ENCODE results near the gene CFTR. TPM values are rescaled to one million over a fixed set of nuclear protein-coding genes. Genes with fewer than 3 reads are reported as not detected.

Gene CFTR
- polyA plus RNA-seq, 1 donor (not counting 4 experiments of a cell fraction or from before 2014, with no cell fraction given) = not detected

- DNase-seq (ENCODE audit: low read depth, low spot score) = no peak
- Histone ChIP-seq H3K27ac (ENCODE audit: control insufficient read depth, insufficient read depth, low read length) (no peak overlapping the region), H3K36me3 (ENCODE audit: control insufficient read depth in 2 of 2, extremely low read depth in 1 of 2, insufficient read depth in 2 of 2, low read length in 2 of 2) (no peaks in the 10 kb centered on the region), H3K4me3 (ENCODE audit: control insufficient read depth in 2 of 3, extremely low read depth in 1 of 3, insufficient read depth in 2 of 3, low read depth in 1 of 3, low read length in 3 of 3) (no peak overlapping the region), H4K20me1 (ENCODE audit: control insufficient read depth, extremely low read depth, insufficient read depth, low read length) (no peaks in the 10 kb centered on the region), H3K4me1 (ENCODE audit: control insufficient read depth, extremely low read depth, insufficient read depth, low read length) (no peaks in the 10 kb centered on the region), H3K4me2 (ENCODE audit: control insufficient read depth, extremely low read depth, insufficient read depth, low read depth, low read length) (no peak overlapping the region), H3K9me1 (ENCODE audit: control insufficient read depth, extremely low read depth, insufficient read depth, low read length) (no peaks in the 10 kb centered on the region), H2AFZ (ENCODE audit: control insufficient read depth, low read length) (no peak overlapping the region), H3K27me3 (ENCODE audit: control insufficient read depth, extremely low read depth, insufficient read depth, low read length) (no peaks in the 10 kb centered on the region), H3K79me2 (ENCODE audit: control insufficient read depth, insufficient read depth, low read length) (no peaks in the 10 kb centered on the region), H3K9me3 (ENCODE audit: control insufficient read depth, low read depth, low read length) (no peaks in the 10 kb centered on the region), H3K9ac (ENCODE audit: control insufficient read depth, extremely low read depth, insufficient read depth, low read length) (no peak overlapping the region)
- FAIRE-seq = no peak
- TF ChIP-seq EZH2 (IDR thresholded peaks at IDR 0.05; ENCODE audit: low read length) = no peak
- no peak for TF ChIP-seq CTCF (optimal IDR thresholded peaks at IDR 0.05 in 1 of 3, IDR thresholded peaks at IDR 0.05 in 1 of 3, conservative IDR thresholded peaks at IDR 0.05 in 1 of 3; ENCODE audit: extremely low read depth in 1 of 3, insufficient read depth in 2 of 3, low read length in 3 of 3)
- dilution Hi-C loops (cut with MboI; ENCODE audit: extremely low pct_ligation_motif_present, low sequenced_read_pairs) = no loop called here
Observed at GRCh38 chr7:117530390-117530789, 50.6 kb downstream of the CFTR start.

- Histone ChIP-seq H2AFZ (ENCODE audit: control insufficient read depth, low read length) (no peak overlapping the region), H3K27me3 (ENCODE audit: control insufficient read depth, extremely low read depth, insufficient read depth, low read length) (no peaks in the 10 kb centered on the region), H3K27ac (ENCODE audit: control insufficient read depth, insufficient read depth, low read length) (no peak overlapping the region), H3K9me3 (ENCODE audit: control insufficient read depth, low read depth, low read length) (no peaks in the 10 kb centered on the region), H3K79me2 (ENCODE audit: control insufficient read depth, insufficient read depth, low read length) (no peaks in the 10 kb centered on the region), H4K20me1 (ENCODE audit: control insufficient read depth, extremely low read depth, insufficient read depth, low read length) (no peaks in the 10 kb centered on the region), H3K9me1 (ENCODE audit: control insufficient read depth, extremely low read depth, insufficient read depth, low read length) (no peaks in the 10 kb centered on the region), H3K4me1 (ENCODE audit: control insufficient read depth, extremely low read depth, insufficient read depth, low read length) (no peaks in the 10 kb centered on the region), H3K4me3 (ENCODE audit: control insufficient read depth in 2 of 3, extremely low read depth in 1 of 3, insufficient read depth in 2 of 3, low read depth in 1 of 3, low read length in 3 of 3) (no peak overlapping the region), H3K9ac (ENCODE audit: control insufficient read depth, extremely low read depth, insufficient read depth, low read length) (no peak overlapping the region), H3K36me3 (ENCODE audit: control insufficient read depth in 2 of 2, extremely low read depth in 1 of 2, insufficient read depth in 2 of 2, low read length in 2 of 2) (no peaks in the 10 kb centered on the region), H3K4me2 (ENCODE audit: control insufficient read depth, extremely low read depth, insufficient read depth, low read depth, low read length) (no peak overlapping the region)
- DNase-seq (ENCODE audit: low read depth, low spot score) = no peak
- TF ChIP-seq EZH2 (IDR thresholded peaks at IDR 0.05; ENCODE audit: low read length) (no peak), CTCF (optimal IDR thresholded peaks at IDR 0.05 in 1 of 3, IDR thresholded peaks at IDR 0.05 in 1 of 3, conservative IDR thresholded peaks at IDR 0.05 in 1 of 3; ENCODE audit: extremely low read depth in 1 of 3, insufficient read depth in 2 of 3, low read length in 3 of 3) (no peak)
- no peak for FAIRE-seq
- dilution Hi-C loops (cut with MboI; ENCODE audit: extremely low pct_ligation_motif_present, low sequenced_read_pairs) = no loop called here
Observed at GRCh38 chr7:117531595-117532244, 51.9 kb downstream of the CFTR start.

Data from keratinocyte (primary cell).